Measurements from ENCODE around the gene PRTN3.

PRTN3 gene

GRCh38 chr19:840519-841206 lies at the start of gene PRTN3:
TSS of gene PRTN3 (plus strand) at chr19:840999. CDS start at chr19:841009, 10 bp downstream.
- DNase-seq (ENCODE audit: extremely low spot score) = no peak
- POLR2A ChIA-PET = no interaction called here
- CTCF ChIA-PET = interaction anchor here (1.0 to 1.3 kb wide), 2 partner anchors 16 to 23 kb away, joined by 4 to 5 read pairs; no protein-coding TSS in a partner anchor
- TF ChIP-seq, protein P1, sequence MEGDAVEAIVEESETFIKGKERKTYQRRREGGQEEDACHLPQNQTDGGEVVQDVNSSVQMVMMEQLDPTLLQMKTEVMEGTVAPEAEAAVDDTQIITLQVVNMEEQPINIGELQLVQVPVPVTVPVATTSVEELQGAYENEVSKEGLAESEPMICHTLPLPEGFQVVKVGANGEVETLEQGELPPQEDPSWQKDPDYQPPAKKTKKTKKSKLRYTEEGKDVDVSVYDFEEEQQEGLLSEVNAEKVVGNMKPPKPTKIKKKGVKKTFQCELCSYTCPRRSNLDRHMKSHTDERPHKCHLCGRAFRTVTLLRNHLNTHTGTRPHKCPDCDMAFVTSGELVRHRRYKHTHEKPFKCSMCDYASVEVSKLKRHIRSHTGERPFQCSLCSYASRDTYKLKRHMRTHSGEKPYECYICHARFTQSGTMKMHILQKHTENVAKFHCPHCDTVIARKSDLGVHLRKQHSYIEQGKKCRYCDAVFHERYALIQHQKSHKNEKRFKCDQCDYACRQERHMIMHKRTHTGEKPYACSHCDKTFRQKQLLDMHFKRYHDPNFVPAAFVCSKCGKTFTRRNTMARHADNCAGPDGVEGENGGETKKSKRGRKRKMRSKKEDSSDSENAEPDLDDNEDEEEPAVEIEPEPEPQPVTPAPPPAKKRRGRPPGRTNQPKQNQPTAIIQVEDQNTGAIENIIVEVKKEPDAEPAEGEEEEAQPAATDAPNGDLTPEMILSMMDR (IDR thresholded peaks at IDR 0.05; ENCODE audit: control extremely low read depth, extremely low read depth, low read depth, missing control alignments) = no peak

GRCh38 chr19:791007-791566 lies 49.7 kb upstream of the PRTN3 start:
- TF ChIP-seq, protein P1 (IDR thresholded peaks at IDR 0.05; ENCODE audit: control extremely low read depth, extremely low read depth, low read depth, missing control alignments) = no peak
- no peak for DNase-seq (ENCODE audit: extremely low spot score)
- CTCF ChIA-PET = no interaction called here
- POLR2A ChIA-PET = no interaction called here

DNA sequence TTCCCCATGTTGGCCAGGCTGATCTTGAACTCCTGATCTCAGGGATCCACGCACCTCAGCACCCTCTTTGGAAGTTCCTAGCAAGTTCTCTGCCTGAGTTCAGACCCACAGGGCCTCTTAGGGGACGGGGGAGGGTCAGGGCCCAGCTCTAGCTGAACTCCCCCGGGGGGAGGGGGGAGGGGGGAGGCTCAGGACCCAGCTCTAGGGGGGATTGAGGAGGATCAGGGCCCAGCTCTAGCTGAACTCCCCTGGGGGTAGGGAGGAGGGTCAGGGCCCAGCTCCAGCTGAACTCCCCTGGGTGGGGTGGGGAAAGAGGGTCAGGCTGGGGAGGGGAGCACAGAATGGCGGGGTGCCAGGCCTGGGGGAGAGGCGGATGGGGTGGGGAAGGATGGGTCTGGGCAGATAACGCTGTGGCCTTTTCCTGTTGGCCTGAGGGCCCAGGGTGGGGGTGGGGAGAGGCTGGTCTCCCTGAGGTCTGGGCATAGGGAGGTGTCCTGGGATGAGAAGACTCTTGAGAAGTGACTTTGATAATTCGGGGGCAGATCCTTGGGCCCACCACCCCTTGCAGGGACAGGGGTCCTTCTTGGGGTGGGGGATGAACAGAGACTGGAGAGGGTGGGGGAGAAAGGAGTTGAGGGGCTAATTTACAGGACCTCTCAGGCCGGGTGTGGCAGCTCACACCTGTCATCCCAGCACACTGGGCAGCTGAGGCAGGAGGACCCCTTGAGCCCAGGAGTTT lies 49.1 kb upstream of the PRTN3 start:
- ChIA-PET POLR2A (no interaction called here), CTCF (interaction anchor here (1.4 kb wide), 1 partner anchor 22 kb away, joined by 4 read pairs; no protein-coding TSS in a partner anchor)
- no peak for DNase-seq (ENCODE audit: extremely low spot score)
- TF ChIP-seq, protein P1 (IDR thresholded peaks at IDR 0.05; ENCODE audit: control extremely low read depth, extremely low read depth, low read depth, missing control alignments) = no peak

- POLR2A ChIA-PET = no interaction called here
- CTCF ChIA-PET = interaction anchor here (1.4 kb wide), 1 partner anchor 23 kb away, joined by 4 read pairs; no protein-coding TSS in a partner anchor
- no peak for DNase-seq (ENCODE audit: extremely low spot score)
- TF ChIP-seq, protein P1 (IDR thresholded peaks at IDR 0.05; ENCODE audit: control extremely low read depth, extremely low read depth, low read depth, missing control alignments) = no peak
Observed at GRCh38 chr19:792306-792885, 48.4 kb upstream of the PRTN3 start.

DNA sequence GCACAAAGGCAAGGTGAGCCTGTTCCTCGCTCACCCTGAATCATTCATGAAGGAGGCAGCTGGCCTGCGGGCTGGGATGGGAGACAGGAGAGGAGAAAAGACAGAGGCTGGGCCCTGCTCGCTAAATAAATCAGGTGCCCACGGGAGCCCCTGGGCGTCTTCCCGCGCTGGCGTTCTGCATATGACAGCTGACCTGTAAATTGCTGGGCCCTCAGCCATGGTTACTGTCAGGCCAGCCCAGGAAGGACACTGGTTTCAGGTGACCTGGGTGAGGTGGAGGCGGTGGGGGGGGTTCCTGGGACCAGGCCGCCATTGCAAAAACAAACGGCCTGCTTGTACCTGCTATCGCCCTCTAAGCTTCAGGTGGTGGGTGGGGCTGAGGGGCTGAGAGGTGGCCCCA lies 47.0 kb upstream of the PRTN3 start:
- TF ChIP-seq, protein P1 (IDR thresholded peaks at IDR 0.05; ENCODE audit: control extremely low read depth, extremely low read depth, low read depth, missing control alignments) = no peak
- DNase-seq (ENCODE audit: extremely low spot score) = no peak
- POLR2A ChIA-PET = interaction anchor here (0.6 kb wide), 2 partner anchors 233 to 1486 kb away, joined by 4 to 7 read pairs; partner anchors contain the start of gene CNN2
- CTCF ChIA-PET = no interaction called here

DNA sequence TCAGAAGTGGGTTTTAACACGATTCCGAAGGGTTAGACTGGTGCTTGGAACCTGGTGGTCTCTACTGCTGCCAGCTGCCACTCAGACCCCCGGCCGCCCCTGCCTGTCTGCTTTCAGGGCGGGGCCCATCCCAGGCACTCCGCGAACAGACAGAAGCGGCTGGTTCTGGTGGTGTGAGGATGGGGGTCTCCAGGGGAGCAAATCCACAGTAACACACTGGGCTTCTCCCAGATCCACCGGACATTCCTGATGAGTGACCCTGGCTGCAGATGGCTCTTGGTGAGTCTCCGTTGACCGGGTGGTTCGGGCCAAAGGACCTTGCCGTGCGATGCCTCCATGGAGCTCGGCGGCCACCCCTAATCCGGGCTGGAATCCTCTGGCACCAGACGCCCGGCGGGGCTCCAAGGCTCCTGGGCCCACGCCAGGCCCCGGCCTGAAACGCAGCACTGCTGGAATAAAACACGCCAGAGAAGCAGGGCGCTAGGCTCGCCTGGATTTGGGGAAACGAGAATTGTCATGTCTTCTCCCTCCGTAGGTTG lies 45.7 kb upstream of the PRTN3 start:
- TF ChIP-seq, protein P1 (IDR thresholded peaks at IDR 0.05; ENCODE audit: control extremely low read depth, extremely low read depth, low read depth, missing control alignments) = no peak
- CTCF ChIA-PET = interaction anchor here (1.0 to 1.6 kb wide), 2 partner anchors 26 to 43 kb away, joined by 3 read pairs; no protein-coding TSS in a partner anchor
- POLR2A ChIA-PET = interaction anchor here (0.6 kb wide), 1 partner anchor 111 kb away, joined by 4 read pairs; no protein-coding TSS in a partner anchor
- no peak for DNase-seq (ENCODE audit: extremely low spot score)

Measured in GM10248 (cell line).